Endothelial cell of umbilical vein (primary cell): ENCODE measurements around the gene IL16. TPM values are rescaled to one million over a fixed set of nuclear protein-coding genes. Genes with fewer than 3 reads are reported as not detected.

Experiments
- BruUV-seq: library from RNA; stranded (reverse); fragments of 400-500 nt; replicated peaks from 2 replicates; lab custom pipeline; 2021; lab: Mats Ljungman, UMichigan
- CTCF ChIA-PET: fragments of 300-600, 350-600 bp; sonication (Branson Sonifier 250); formaldehyde crosslinking; loops from one replicate; lab custom pipeline; 2021; ENCODE audit warnings: antibody characterized with exemption, inconsistent platforms; lab: Charles Lee
- POLR2A ChIA-PET: fragments of 300-600, 350-600 bp; sonication (Branson Sonifier 250); formaldehyde crosslinking; loops from one replicate; lab custom pipeline; 2021; ENCODE audit warnings: antibody characterized with exemption, inconsistent platforms; lab: Charles Lee
- DNase-seq: peaks from one replicate; pipeline ENCODE4 v3.0.0-alpha.2; 2011; ENCODE audit warnings: low read depth, low spot score
- FAIRE-seq: peaks from 2 replicates; lab custom pipeline; 2011; peaks lifted over from hg19 to GRCh38; lab: Jason Lieb, UNC
- H2AFZ ChIP-seq: 2 replicates; pipeline ENCODE4 v1.6.0; 2012; ENCODE audit warnings: low read depth, low read length, control low read depth, inconsistent platforms
- H3K27ac ChIP-seq: 2 replicates; pipeline ENCODE4 v1.5.1; 2011; ENCODE audit warnings: low read depth, mild to moderate bottlenecking, control low read depth, low read length, moderate library complexity; ENCODE audit not compliant: insufficient read depth
- H3K27me3 ChIP-seq, 2 experiments: 2 replicates each; pipeline versions ENCODE4 v1.6.0 to v1.6.1; 2011; ENCODE audit warnings: low read length in 2 of 2, mixed read lengths in 1 of 2; ENCODE audit not compliant: control insufficient read depth in 2 of 2, insufficient read depth in 2 of 2
- H3K36me3 ChIP-seq, 2 experiments: 2 replicates in 1 of 2; 3 replicates in 1 of 2; pipeline ENCODE4 v1.5.1; 2011; ENCODE audit warnings: low read length in 2 of 2, mild to moderate bottlenecking in 1 of 2, moderate library complexity in 1 of 2; ENCODE audit not compliant: control insufficient read depth in 2 of 2, insufficient read depth in 2 of 2; ENCODE audit errors: extremely low read depth in 1 of 2
- H3K4me1 ChIP-seq: 3 replicates; pipeline ENCODE4 v1.5.1; 2011; ENCODE audit warnings: mild to moderate bottlenecking, low read length; ENCODE audit not compliant: control insufficient read depth, insufficient read depth; ENCODE audit errors: extremely low read depth
- H3K4me2 ChIP-seq: 2 replicates; pipeline ENCODE4 v1.6.1; 2011; ENCODE audit warnings: low read length, control low read depth, mixed read lengths; ENCODE audit not compliant: insufficient read depth
- H3K4me3 ChIP-seq, 3 experiments: fragments of 200-600 bp in 1 of 3; sonication (generic), shearing (Covaris generic) in 1 of 3; replicated peaks in 1 of 3; 2 replicates each; pipeline ENCODE4 v1.5.1; 2011 to 2016; ENCODE audit warnings: control low read depth in 3 of 3, low read length in 3 of 3, mild to moderate bottlenecking in 2 of 3, inconsistent platforms in 1 of 3, low read depth in 1 of 3, moderate library complexity in 1 of 3; ENCODE audit not compliant: insufficient read depth in 1 of 3
- H3K79me2 ChIP-seq: 2 replicates; pipeline ENCODE4 v1.6.0; 2012; ENCODE audit warnings: low read length, inconsistent platforms; ENCODE audit not compliant: control insufficient read depth, insufficient read depth
- H3K9ac ChIP-seq: replicated peaks from 2 replicates; pipeline ENCODE3; 2011; ENCODE audit warnings: low read length, control low read depth; ENCODE audit not compliant: insufficient read depth; ENCODE audit errors: extremely low read depth
- H3K9me1 ChIP-seq: replicated peaks from 3 replicates; pipeline ENCODE4 v1.6.0; 2011; ENCODE audit warnings: mild to moderate bottlenecking, low read length; ENCODE audit not compliant: control insufficient read depth, insufficient read depth; ENCODE audit errors: extremely low read depth
- H3K9me3 ChIP-seq: replicated peaks from 2 replicates; pipeline ENCODE4 v1.5.1; 2012; ENCODE audit warnings: low read length, inconsistent platforms; ENCODE audit not compliant: control insufficient read depth, insufficient read depth
- H4K20me1 ChIP-seq: replicated peaks from 2 replicates; pipeline ENCODE3; 2011; ENCODE audit warnings: mild to moderate bottlenecking, low read length; ENCODE audit not compliant: control insufficient read depth, insufficient read depth; ENCODE audit errors: extremely low read depth
- EZH2 ChIP-seq: IDR thresholded peaks from 2 replicates; pipeline ENCODE4 v1.6.1; 2012; ENCODE audit warnings: borderline replicate concordance, low read depth, mild to moderate bottlenecking, moderate library complexity, low read length, inconsistent platforms; ENCODE audit not compliant: severe bottlenecking
- FOS ChIP-seq: IDR thresholded peaks from 2 replicates; pipeline ENCODE4 v1.6.1; 2011; ENCODE audit warnings: mild to moderate bottlenecking, low read length, moderate library complexity, borderline replicate concordance; ENCODE audit not compliant: insufficient read depth
- GATA2 ChIP-seq: IDR thresholded peaks from 2 replicates; pipeline ENCODE4 v1.7.0; 2011; ENCODE audit warnings: low read depth, mild to moderate bottlenecking, moderate library complexity, mixed read lengths, low read length; ENCODE audit not compliant: insufficient read length, insufficient read depth
- JUN ChIP-seq: IDR thresholded peaks from 2 replicates; pipeline ENCODE4 v1.6.1; 2011; ENCODE audit warnings: borderline replicate concordance, low read depth; ENCODE audit not compliant: insufficient read length, insufficient read depth
- MYC ChIP-seq: IDR thresholded peaks from one replicate; pipeline ENCODE4 v1.6.1; 2011; ENCODE audit warnings: mild to moderate bottlenecking, low read depth, low read length
- POLR2A ChIP-seq: IDR thresholded peaks from 2 replicates; pipeline ENCODE4 v1.6.1; 2012; ENCODE audit warnings: low read depth, mild to moderate bottlenecking, control low read depth, low read length
- POLR2AphosphoS5 ChIP-seq: IDR thresholded peaks from 2 replicates; pipeline ENCODE4 v1.6.1; 2012; ENCODE audit warnings: low read depth, mild to moderate bottlenecking, control low read depth, low read length, moderate library complexity; ENCODE audit not compliant: insufficient read depth
- dilution Hi-C: fragments of 300-500 bp; cut with MboI; formaldehyde crosslinking; loops from one replicate; pipeline ENCODE4 v1.15.0; 2019; ENCODE audit warnings: low sequenced_read_pairs; ENCODE audit not compliant: extremely low pct_ligation_motif_present
- intact Hi-C: fragments of 100-400 bp; cut with micrococcal nuclease; formaldehyde crosslinking; loops from one replicate; pipeline ENCODE4 v1.10.0; 2022
- polyA plus RNA-seq, 4 experiments: library from polyadenylated mRNA; depleted of rRNA in 3 of 4; stranded (reverse) in 3 of 4; unstranded in 1 of 4; fragments of >200 nt; gene quantifications; 2 replicates each; pipeline versions ENCODE4 v1.2.1 to v1.2.3, GENCODE V29; 2011 to 2012; ENCODE audit warnings: missing spikeins in 1 of 4
- total RNA-seq: library from RNA; stranded (reverse); gene quantifications from 2 replicates; pipeline ENCODE4 v1.2.3, GENCODE V29; 2021
- TF ChIP-seq, protein P1 (sequence below), 2 donors: IDR thresholded peaks; 1 replicate in 1 of 2; 2 replicates in 1 of 2; pipeline ENCODE4 v1.5.1; 2011; ENCODE audit warnings: low read length in 2 of 2, mild to moderate bottlenecking in 2 of 2, moderate library complexity in 2 of 2, control low read depth in 1 of 2, inconsistent platforms in 1 of 2, low read depth in 1 of 2; ENCODE audit not compliant: insufficient read depth in 1 of 2; ENCODE audit errors: extremely low read depth in 1 of 2
- TF ChIP-seq, protein P2 (sequence below): IDR thresholded peaks from 2 replicates; pipeline ENCODE4 v1.6.1; 2011; ENCODE audit not compliant: insufficient read depth, insufficient read length

Gene IL16
- total and polyA plus RNA-seq, 2 donors (not counting 3 experiments of a cell fraction or from before 2014, with no cell fraction given): 0.29 to 2.1 TPM

DNA sequence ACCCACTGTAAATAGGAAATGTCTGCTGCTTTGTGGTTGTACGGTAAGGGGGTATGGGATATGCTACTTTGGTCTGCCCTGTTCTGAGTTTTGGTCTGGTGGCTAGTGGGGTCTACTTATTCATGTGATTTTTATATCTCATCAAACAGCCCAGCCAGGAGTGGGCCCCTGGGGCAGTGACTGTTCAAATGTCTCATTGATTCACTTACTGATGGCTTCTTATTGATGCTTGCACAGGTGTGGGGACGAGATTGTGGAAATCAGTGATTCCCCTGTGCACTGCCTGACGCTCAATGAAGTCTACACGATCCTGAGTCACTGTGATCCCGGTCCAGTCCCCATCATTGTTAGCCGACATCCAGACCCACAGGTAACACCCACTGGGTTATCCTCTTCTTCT is 88.8 kb downstream of the IL16 start:
- TF ChIP-seq FOS: no peak
- no peak for TF ChIP-seq POLR2AphosphoS5
- no peak for TF ChIP-seq MYC
- TF ChIP-seq GATA2: no peak
- TF ChIP-seq EZH2: no peak
- TF ChIP-seq POLR2A: no peak
- TF ChIP-seq, protein P1, sequence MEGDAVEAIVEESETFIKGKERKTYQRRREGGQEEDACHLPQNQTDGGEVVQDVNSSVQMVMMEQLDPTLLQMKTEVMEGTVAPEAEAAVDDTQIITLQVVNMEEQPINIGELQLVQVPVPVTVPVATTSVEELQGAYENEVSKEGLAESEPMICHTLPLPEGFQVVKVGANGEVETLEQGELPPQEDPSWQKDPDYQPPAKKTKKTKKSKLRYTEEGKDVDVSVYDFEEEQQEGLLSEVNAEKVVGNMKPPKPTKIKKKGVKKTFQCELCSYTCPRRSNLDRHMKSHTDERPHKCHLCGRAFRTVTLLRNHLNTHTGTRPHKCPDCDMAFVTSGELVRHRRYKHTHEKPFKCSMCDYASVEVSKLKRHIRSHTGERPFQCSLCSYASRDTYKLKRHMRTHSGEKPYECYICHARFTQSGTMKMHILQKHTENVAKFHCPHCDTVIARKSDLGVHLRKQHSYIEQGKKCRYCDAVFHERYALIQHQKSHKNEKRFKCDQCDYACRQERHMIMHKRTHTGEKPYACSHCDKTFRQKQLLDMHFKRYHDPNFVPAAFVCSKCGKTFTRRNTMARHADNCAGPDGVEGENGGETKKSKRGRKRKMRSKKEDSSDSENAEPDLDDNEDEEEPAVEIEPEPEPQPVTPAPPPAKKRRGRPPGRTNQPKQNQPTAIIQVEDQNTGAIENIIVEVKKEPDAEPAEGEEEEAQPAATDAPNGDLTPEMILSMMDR (IDR thresholded peaks at IDR 0.05; ENCODE audit: extremely low read depth in 1 of 2, insufficient read depth in 1 of 2, low read depth in 1 of 2, low read length in 2 of 2): no peak
- TF ChIP-seq, protein P2, sequence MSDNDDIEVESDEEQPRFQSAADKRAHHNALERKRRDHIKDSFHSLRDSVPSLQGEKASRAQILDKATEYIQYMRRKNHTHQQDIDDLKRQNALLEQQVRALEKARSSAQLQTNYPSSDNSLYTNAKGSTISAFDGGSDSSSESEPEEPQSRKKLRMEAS: no peak
- TF ChIP-seq JUN: no peak
- Histone ChIP-seq H3K27me3 (peaks cover 0 to 2% of the 10 kb centered on the region in 2 experiments), H3K79me2 (no peaks in the 10 kb centered on the region), H4K20me1 (no peaks in the 10 kb centered on the region), H3K9me1 (no peaks in the 10 kb centered on the region), H3K9ac (no peak overlapping the region), H3K27ac (no peak overlapping the region), H3K4me2 (no peak overlapping the region), H2AFZ (no peak overlapping the region), H3K36me3 (no peaks in the 10 kb centered on the region), H3K9me3 (no peaks in the 10 kb centered on the region), H3K4me3 (no peak overlapping the region), H3K4me1 (no peaks in the 10 kb centered on the region)
- CTCF ChIA-PET: no interaction called here
- DNase-seq (no peak), FAIRE-seq (no peak)
- dilution Hi-C loops: no loop called here
- POLR2A ChIA-PET: no interaction called here
- BruUV-seq: no TSS peak
- intact Hi-C loops: no loop called here
